Melanocyte of skin (primary cell): ENCODE measurements around the gene BPHL. TPM values are rescaled to one million over a fixed set of nuclear protein-coding genes. Genes with fewer than 3 reads are reported as not detected.

ENCODE experiments used
- small RNA-seq, 2 donors: library from RNA; depleted of rRNA; stranded (forward); fragments of <200 nt; gene quantifications; one replicate each; pipeline ENCODE3, GENCODE V24; 2012
- total RNA-seq, 2 donors: library from RNA; depleted of rRNA; stranded (reverse); fragments of >200 nt; gene quantifications; 2 replicates each; pipeline ENCODE4 v1.2.3, GENCODE V29; 2012

BPHL gene
- 10 to 100 TPM; 22.0 to 40.3 TPM for total RNA-seq

DNA sequence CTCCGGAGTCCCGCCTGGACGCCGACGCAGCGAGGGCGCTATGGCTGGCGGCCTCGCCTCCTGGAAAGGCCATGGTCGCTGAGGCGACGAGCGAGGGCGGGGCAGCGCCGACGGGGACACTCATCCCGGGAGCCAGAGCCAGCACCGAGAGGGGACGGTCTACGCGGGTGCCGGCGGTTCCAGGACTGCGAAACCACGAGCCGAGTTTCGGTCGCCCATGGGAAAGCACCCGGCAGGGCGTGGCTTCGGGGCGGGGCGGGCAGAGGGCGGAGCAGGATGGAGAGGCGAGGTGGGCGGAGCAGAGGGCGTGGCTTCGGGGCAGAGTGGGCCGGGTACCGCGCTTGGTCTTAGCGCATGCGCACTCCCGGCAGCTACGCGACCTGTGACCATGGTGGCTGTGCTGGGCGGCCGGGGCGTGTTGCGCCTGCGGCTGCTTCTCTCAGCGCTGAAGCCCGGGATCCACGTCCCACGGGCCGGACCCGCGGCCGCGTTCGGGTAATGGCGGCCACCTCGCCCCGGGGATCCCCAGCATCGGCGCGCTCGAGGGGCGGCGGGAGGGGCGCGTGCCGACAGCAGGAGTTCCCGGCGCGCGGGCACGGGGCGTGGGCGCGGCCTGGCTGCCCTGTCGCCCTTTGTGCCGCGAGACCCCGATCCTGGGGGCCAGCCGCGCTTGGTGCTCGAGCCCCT is at the start of gene BPHL:
Gene BPHL, plus strand, starts transcription at position 359 of the 687 bp plus-strand sequence. Its CDS starts 30 bp downstream, at position 389.

DNA sequence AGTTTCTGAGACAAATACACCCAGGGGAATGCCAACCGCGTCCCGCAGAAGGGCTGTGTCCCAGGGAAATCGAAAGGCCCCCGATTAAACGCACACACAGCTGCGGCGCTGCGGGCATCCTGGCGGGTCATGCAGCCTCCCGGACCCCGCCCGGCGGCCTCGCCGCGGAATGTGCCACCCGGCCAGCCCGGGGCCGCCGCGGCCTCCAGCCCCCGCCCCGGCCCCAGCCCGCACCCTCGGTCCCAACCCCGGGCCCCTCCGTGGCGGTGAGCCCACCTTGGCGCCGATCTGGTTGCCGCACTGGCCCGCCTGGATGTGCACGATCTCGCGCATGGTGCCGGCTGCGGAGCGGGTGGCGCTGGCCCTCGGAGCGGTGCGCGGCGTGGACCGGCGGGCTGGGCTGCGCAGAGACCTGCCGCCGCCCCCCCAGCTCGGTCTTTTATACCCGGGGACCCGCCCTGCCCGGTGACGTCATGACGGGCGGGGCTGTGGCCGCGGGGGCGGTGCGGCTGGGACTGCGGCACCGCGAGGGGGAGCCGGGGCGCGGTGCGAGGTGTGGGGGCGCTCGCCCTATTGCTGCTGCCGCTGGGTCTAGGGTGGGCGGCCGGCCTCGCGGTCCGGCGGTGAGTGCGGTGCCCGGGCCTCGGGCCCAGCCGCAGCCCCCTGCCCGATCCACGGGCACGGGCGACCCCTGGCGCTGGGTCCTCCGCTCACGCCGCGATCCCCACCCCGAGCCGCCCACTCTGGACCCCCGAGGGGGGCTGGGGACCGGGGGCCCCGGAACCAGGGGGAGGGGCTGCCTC is 38.8 kb downstream of the BPHL start, which contains the start of gene TUBB2A:
Gene TUBB2A, minus strand, starts transcription at position 414 of the 803 bp plus-strand sequence. Its CDS starts 81 bp downstream, at position 333.

Small RNAs within 50 kb of the gene (small RNA-seq; reads per million reads assigned to genes)
- 0 reads per million in 2 donors for gene RNA5SP201

Other genes starting within 250 kb of the BPHL start
- 1 to 10 TPM; 1.0 to 2.0 TPM for gene SERPINB9, start 215.4 kb upstream of the BPHL start, total RNA-seq
- gene SERPINB6, start 147.1 kb upstream of the BPHL start, total RNA-seq, result 10 to 100 TPM; 66.4 to 70.6 TPM
- 10 to 100 TPM; 33.0 to 38.0 TPM for gene NQO2, start 118.8 kb upstream of the BPHL start, total RNA-seq
- 10 to 100 TPM; 23.1 to 23.6 TPM for gene RIPK1, start 50.2 kb upstream of the BPHL start, total RNA-seq
- gene TUBB2A, start 38.8 kb downstream of the BPHL start, total RNA-seq, result 100 to 1,000 TPM; 184 to 235 TPM
- gene TUBB2B, start 108.9 kb downstream of the BPHL start, total RNA-seq, result 100 to 1,000 TPM; 102 to 104 TPM
- 10 to 100 TPM; 11.4 to 28.6 TPM for gene PSMG4, start 140.2 kb downstream of the BPHL start, total RNA-seq